ENCODE data around the gene APLNR.

- TF ChIP-seq, protein P1, sequence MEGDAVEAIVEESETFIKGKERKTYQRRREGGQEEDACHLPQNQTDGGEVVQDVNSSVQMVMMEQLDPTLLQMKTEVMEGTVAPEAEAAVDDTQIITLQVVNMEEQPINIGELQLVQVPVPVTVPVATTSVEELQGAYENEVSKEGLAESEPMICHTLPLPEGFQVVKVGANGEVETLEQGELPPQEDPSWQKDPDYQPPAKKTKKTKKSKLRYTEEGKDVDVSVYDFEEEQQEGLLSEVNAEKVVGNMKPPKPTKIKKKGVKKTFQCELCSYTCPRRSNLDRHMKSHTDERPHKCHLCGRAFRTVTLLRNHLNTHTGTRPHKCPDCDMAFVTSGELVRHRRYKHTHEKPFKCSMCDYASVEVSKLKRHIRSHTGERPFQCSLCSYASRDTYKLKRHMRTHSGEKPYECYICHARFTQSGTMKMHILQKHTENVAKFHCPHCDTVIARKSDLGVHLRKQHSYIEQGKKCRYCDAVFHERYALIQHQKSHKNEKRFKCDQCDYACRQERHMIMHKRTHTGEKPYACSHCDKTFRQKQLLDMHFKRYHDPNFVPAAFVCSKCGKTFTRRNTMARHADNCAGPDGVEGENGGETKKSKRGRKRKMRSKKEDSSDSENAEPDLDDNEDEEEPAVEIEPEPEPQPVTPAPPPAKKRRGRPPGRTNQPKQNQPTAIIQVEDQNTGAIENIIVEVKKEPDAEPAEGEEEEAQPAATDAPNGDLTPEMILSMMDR (IDR thresholded peaks at IDR 0.05; ENCODE audit: low read depth, low read length), result no peak
- no peak for TF ChIP-seq EZH2phosphoT487 (IDR thresholded peaks at IDR 0.05; ENCODE audit: low read depth)
Measured at GRCh38 chr11:57244911-57245310, 7.9 kb upstream of the APLNR start.

Measured in OCI-LY3 (cell line).